Ovary (tissue), 9 donors: ENCODE data around the gene HOXB1. TPM values are rescaled to one million over a fixed set of nuclear protein-coding genes. Genes with fewer than 3 reads are reported as not detected.

Experiments
- DNase-seq, 5 donors: peaks; one replicate each; pipeline ENCODE4 v3.0.0-alpha.2; 2019 to 2020
- H3K27ac ChIP-seq, 2 donors: fragments of 200-600 bp; one replicate each; pipeline versions ENCODE4 v1.5.1 to v1.8.0; 2019 to 2022
- H3K27me3 ChIP-seq: fragments of 200-600 bp; one replicate; pipeline ENCODE4 v1.8.0; 2022
- H3K36me3 ChIP-seq: fragments of 200-600 bp; sonication (generic); one replicate; pipeline ENCODE4 v1.5.1; 2019
- H3K4me1 ChIP-seq: one replicate; pipeline ENCODE4 v1.8.1; 2013; ENCODE audit warnings: mild to moderate bottlenecking, moderate library complexity; ENCODE audit not compliant: insufficient read depth
- H3K4me3 ChIP-seq: fragments of 200-600 bp; sonication (generic); one replicate; pipeline ENCODE4 v1.5.1; 2017
- H3K9me3 ChIP-seq, 2 donors: fragments of 200-600 bp in 1 of 2; sonication (generic) in 1 of 2; one replicate each; pipeline versions ENCODE4 v1.5.1 to v1.8.1; 2013 to 2019; ENCODE audit warnings: mild to moderate bottlenecking in 1 of 2, moderate library complexity in 1 of 2
- CTCF ChIP-seq, 3 donors: fragments of 450-650 bp in 2 of 3; fragments of 200-600 bp in 1 of 3; IDR thresholded peaks; one replicate each; pipeline versions ENCODE4 v1.5.1 to v1.8.0; 2016 to 2022; ENCODE audit warnings: antibody characterized with exemption in 3 of 3, mild to moderate bottlenecking in 1 of 3
- EP300 ChIP-seq: sonication (generic); formaldehyde crosslinking; IDR thresholded peaks from one replicate; pipeline ENCODE4 v1.6.1; 2017; ENCODE audit warnings: antibody characterized with exemption
- POLR2A ChIP-seq: fragments of 450-650 bp; IDR thresholded peaks from one replicate; pipeline ENCODE4 v1.6.1; 2017; ENCODE audit warnings: antibody characterized with exemption, mild to moderate bottlenecking, moderate library complexity
- WGBS, 3 donors: extraction: QIAGEN DNeasy Blood & Tissue Kit in 1 of 3; methylation state at CpG; one replicate each; pipeline versions ENCODE4 v1.1.5 to v1.1.7; 2013 to 2017; 5-methylcytosine and 5-hydroxymethylcytosine counted together
- intact Hi-C, 4 donors: fragments of 100-400 bp; cut with DNase I; formaldehyde crosslinking; loops; one replicate each; pipeline versions ENCODE4 v1.11.0 to v1.15.1; 2022 to 2023
- polyA plus RNA-seq, 2 donors: library from polyadenylated mRNA; stranded (reverse); fragments of 200-250 nt in 1 of 2; fragments of 350-450 nt in 1 of 2; fragmentation: Illumina TruSeq in 1 of 2; extraction: RNeasy Lipid Tissue Mini Kit (QIAGEN cat#74804) in 1 of 2; gene quantifications; one replicate each; pipeline ENCODE4 v1.2.3, GENCODE V29; 2013 to 2014
- total RNA-seq, 7 donors: library from RNA; depleted of rRNA in 2 of 7; stranded (reverse); fragments of >200 nt in 2 of 7; fragmentation: NEBNext Ultra II Directional in 3 of 7; extraction: Animal tissue kit (Norgen Biotek cat#: 25700) in 3 of 7; gene quantifications; one replicate each; pipeline versions ENCODE4 v1.1.0 to v1.2.4, GENCODE V29; 2016 to 2023
- donor health status: DM: no; HTN: no; CAD: no; lungs with moderate emphysema.
- donor health status: DM: no; HTN: no; CAD: no.
- donor health status: Bipolar disorder and iron deficiency.
- donor health status: DM: yes; HTN: yes; CAD: no.
- donor health status: DM: no; HTN: no; CAD: no.
- donor health status: DM: yes; HTN: yes; CAD: no.

The HOXB1 gene
- total and polyA plus RNA-seq, 9 donors, result not detected

GRCh38 chr17:48554412-48555257, 23.8 kb upstream of the HOXB1 start:
- DNase-seq, result no peak
- Histone ChIP-seq H3K4me1 (no peaks in the 10 kb centered on the region), H3K36me3 (no peaks in the 10 kb centered on the region), H3K9me3 (peaks cover 0 to 4% of the 10 kb centered on the region in 2 donors), H3K27ac (no peak overlapping the region), H3K27me3 (peaks cover 3% of the 10 kb centered on the region), H3K4me3 (peak overlapping the region; percentile 23)
- WGBS, 3 donors, result 13 to 34% (median 15%) methylated on average over 42 to 44 of the region's 44 CpGs
- TF ChIP-seq EP300 (no peak), CTCF (IDR thresholded peaks at IDR 0.05) (no peak), POLR2A (no peak)
- intact Hi-C loops, result no loop called here

GRCh38 chr17:48553826-48554225, 23.0 kb upstream of the HOXB1 start:
- intact Hi-C loops, result no loop called here
- TF ChIP-seq CTCF (IDR thresholded peaks at IDR 0.05) (no peak), POLR2A (no peak), EP300 (no peak)
- no peak overlapping the region for H3K27ac ChIP-seq
- no peaks in the 10 kb centered on the region for H3K36me3 ChIP-seq
- no peaks in the 10 kb centered on the region for H3K4me1 ChIP-seq
- WGBS, 3 donors, result 50 to 74% (median 72%) methylated on average over 1 of the region's 1 CpG
- no peak for DNase-seq
- H3K4me3 ChIP-seq, result no peak overlapping the region
- peaks cover 0 to 4% of the 10 kb centered on the region in 2 donors for H3K9me3 ChIP-seq
- peaks cover 3% of the 10 kb centered on the region for H3K27me3 ChIP-seq

GRCh38 chr17:48553190-48553547, 22.4 kb upstream of the HOXB1 start:
- H3K9me3 ChIP-seq, result peaks cover 0 to 4% of the 10 kb centered on the region in 2 donors
- no peak overlapping the region for H3K27ac ChIP-seq
- TF ChIP-seq POLR2A (no peak), CTCF (IDR thresholded peaks at IDR 0.05) (no peak)
- H3K36me3 ChIP-seq, result no peaks in the 10 kb centered on the region
- no peak for DNase-seq
- whole genome bisulfite sequencing, 3 donors, result 62 to 82% (median 66%) methylated on average over 5 of the region's 5 CpGs
- no peak overlapping the region for H3K4me3 ChIP-seq
- no peaks in the 10 kb centered on the region for H3K4me1 ChIP-seq
- peaks cover 3% of the 10 kb centered on the region for H3K27me3 ChIP-seq
- intact Hi-C loops, result no loop called here

DNA sequence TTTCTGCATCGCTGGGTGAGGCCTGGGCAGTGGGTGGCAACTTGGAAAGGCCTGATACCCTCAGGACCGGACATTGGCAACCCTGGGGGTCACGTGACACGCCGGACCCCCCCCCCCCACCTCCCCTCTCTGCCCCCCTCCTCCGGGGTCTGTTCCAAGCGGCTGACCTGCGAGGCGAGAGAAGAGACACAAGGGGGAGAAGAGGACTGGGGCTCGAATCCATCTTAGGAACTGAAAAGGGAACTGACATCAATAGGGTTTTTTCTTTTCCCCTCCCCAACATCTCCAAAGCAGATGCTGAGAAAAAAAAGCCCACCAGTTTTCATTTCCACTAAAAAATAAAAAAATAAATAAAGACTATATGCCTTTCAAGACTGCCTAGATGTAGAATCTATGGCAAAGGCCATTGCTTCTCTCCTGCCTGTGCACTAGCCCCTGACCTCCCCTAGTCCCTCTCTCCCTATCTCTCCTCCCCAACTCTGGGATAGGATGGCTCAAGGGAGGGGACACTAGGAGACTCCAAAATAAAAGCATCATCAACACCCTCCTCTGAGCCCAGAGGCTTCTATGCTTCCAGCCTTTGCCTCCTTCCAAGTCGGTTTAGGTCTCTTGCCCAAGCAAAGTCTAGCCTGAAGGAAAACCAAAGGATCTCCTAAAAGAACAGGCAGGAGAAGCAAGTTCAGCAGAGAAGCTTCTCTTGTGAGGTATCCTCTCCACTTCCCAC, 21.8 kb upstream of the HOXB1 start:
- Histone ChIP-seq H3K27ac (no peak overlapping the region), H3K36me3 (no peaks in the 10 kb centered on the region), H3K27me3 (peaks cover 3% of the 10 kb centered on the region), H3K4me3 (no peak overlapping the region), H3K4me1 (no peaks in the 10 kb centered on the region), H3K9me3 (peaks cover 0 to 4% of the 10 kb centered on the region in 2 donors)
- no peak for DNase-seq
- 23 to 44% (median 27%) methylated on average over 11 of the region's 11 CpGs for WGBS, 3 donors
- intact Hi-C loops, result no loop called here
- no peak for TF ChIP-seq POLR2A
- TF ChIP-seq CTCF (IDR thresholded peaks at IDR 0.05), result no peak
- TF ChIP-seq EP300, result no peak
